Activated CD4-positive, CD25-positive, alpha-beta regulatory T cell treated with anti-CD3 and anti-CD28 coated beads, Interleukin-2, amount 50 U/mL, for 24 hours (primary cell): ENCODE measurements around the gene SRGAP2B.
"Not testable (repeated sequence)": the region's sequence is repeated elsewhere in the genome, so short reads cannot be mapped to it uniquely, and the experiment has no call there.

Source experiments
- ATAC-seq, 2 donors: fragments of 150-1000 bp; cut with Tn5 transposase; one replicate each; pipeline ENCODE4 v1.10.0; 2021; ENCODE audit warnings: mild to moderate bottlenecking in 1 of 2, moderate library complexity in 1 of 2

SRGAP2B gene

GRCh38 chr1:145082483-145083255 lies 12.5 kb downstream of the SRGAP2B start:
- ATAC-seq, result not testable (repeated sequence)

GRCh38 chr1:145080193-145080592 lies 14.9 kb downstream of the SRGAP2B start:
- not testable (repeated sequence) for ATAC-seq

GRCh38 chr1:145079737-145080136 lies 15.4 kb downstream of the SRGAP2B start:
- not testable (repeated sequence) for ATAC-seq

- not testable (repeated sequence) for ATAC-seq
Observed at GRCh38 chr1:145078787-145079370, 16.2 kb downstream of the SRGAP2B start.

- ATAC-seq, result not testable (repeated sequence)
Observed at GRCh38 chr1:145077872-145078786, 17.0 kb downstream of the SRGAP2B start.

- ATAC-seq, result not testable (repeated sequence)
Observed at GRCh38 chr1:145076877-145077276, 18.3 kb downstream of the SRGAP2B start.

- ATAC-seq, result not testable (repeated sequence)
Observed at GRCh38 chr1:145074021-145074559, 21.0 kb downstream of the SRGAP2B start.

GRCh38 chr1:145071569-145071968 lies 23.6 kb downstream of the SRGAP2B start:
- ATAC-seq, result not testable (repeated sequence)

- not testable (repeated sequence) for ATAC-seq
Observed at GRCh38 chr1:145066486-145066885, 28.6 kb downstream of the SRGAP2B start.

- peak; percentile 32 to 36 for ATAC-seq
Observed at GRCh38 chr1:145065194-145065826, 29.8 kb downstream of the SRGAP2B start.

- ATAC-seq, result not testable (repeated sequence)
Observed at GRCh38 chr1:145063941-145064648, 31.0 kb downstream of the SRGAP2B start.

- not testable (repeated sequence) for ATAC-seq
Observed at GRCh38 chr1:145063285-145063684, 31.8 kb downstream of the SRGAP2B start.

- not testable (repeated sequence) for ATAC-seq
Observed at GRCh38 chr1:145058184-145058583, 36.9 kb downstream of the SRGAP2B start.

- ATAC-seq, result peak; percentile 69 to 79
Observed at GRCh38 chr1:145055217-145055760, 39.8 kb downstream of the SRGAP2B start.

- not testable (repeated sequence) for ATAC-seq
Observed at GRCh38 chr1:145053428-145053827, 41.7 kb downstream of the SRGAP2B start.

GRCh38 chr1:145052019-145052776 lies 42.9 kb downstream of the SRGAP2B start:
- ATAC-seq, result not testable (repeated sequence)

GRCh38 chr1:145048181-145048856 lies 46.8 kb downstream of the SRGAP2B start:
- peak in 1 of 2 donors; percentile 20 for ATAC-seq

- peak; percentile 32 to 48 for ATAC-seq
Observed at GRCh38 chr1:145047553-145047952, 47.6 kb downstream of the SRGAP2B start.

GRCh38 chr1:145045571-145046273 lies 49.4 kb downstream of the SRGAP2B start:
- ATAC-seq, result not testable (repeated sequence)
